GM18909 (cell line): ENCODE data around the gene PTPN20.

Source experiments
- ATAC-seq: cut with Tn5 transposase; IDR thresholded peaks from one replicate; pipeline ENCODE4 v1.9.1; 2021; ENCODE audit warnings: mild to moderate bottlenecking; ENCODE audit not compliant: unreplicated experiment, poor library complexity

The PTPN20 gene

GRCh38 chr10:47044741-47045140 lies 133.5 kb downstream of the PTPN20 start:
- no peak for ATAC-seq

- no peak for ATAC-seq
Measured at GRCh38 chr10:47045331-47045861, 134.2 kb downstream of the PTPN20 start.

- ATAC-seq: no peak
Measured at GRCh38 chr10:47046321-47047126, 135.3 kb downstream of the PTPN20 start.

- ATAC-seq: no peak
Measured at GRCh38 chr10:47047127-47047504, 135.9 kb downstream of the PTPN20 start.

DNA sequence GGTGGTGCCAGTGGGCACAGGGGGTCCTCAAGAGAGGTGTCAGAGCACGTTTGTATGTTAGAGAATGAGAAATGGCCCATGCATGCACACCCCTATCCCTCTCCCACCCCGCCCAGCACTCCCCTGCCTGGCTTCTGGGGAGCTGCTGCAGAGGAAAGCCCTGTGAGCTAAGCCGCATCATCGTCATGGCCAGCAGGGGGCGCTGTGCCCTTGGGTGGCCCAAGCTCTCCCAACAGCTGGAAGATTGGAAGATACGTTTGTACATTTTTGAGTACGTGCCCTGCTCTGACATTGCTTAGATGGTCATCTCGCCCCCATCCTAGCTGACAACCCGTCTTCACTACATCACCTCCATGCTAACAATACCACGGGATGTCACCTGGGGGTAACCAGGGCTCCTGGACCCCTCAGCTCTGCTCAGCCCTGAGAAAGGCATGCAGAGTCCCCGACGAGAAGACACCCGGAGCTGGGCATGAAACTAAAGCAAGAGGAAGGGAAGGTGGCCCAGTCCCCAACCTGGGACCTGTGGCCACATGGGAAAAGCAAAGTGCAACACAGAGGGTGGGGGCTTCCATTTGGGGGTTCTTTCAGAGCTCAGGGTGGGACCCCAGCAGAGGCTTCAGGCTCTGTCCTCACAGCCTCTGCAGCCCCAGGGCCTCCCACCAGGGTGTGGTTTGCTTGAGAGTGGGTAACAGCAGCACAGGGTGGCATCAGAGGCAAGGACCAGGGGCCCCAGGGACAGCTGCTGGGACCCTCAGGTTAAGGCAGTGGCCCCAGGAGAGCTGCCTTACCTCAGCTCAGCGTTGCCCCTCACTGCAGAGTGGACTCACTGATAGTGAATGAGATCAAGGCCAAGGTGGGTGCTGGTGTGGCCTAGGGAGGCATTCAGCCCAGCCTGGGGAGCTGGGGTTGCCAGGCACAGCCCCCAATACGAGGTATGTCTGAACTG lies 136.6 kb downstream of the PTPN20 start:
- no peak for ATAC-seq

- no peak for ATAC-seq
Measured at GRCh38 chr10:47048526-47048905, 137.3 kb downstream of the PTPN20 start.

DNA sequence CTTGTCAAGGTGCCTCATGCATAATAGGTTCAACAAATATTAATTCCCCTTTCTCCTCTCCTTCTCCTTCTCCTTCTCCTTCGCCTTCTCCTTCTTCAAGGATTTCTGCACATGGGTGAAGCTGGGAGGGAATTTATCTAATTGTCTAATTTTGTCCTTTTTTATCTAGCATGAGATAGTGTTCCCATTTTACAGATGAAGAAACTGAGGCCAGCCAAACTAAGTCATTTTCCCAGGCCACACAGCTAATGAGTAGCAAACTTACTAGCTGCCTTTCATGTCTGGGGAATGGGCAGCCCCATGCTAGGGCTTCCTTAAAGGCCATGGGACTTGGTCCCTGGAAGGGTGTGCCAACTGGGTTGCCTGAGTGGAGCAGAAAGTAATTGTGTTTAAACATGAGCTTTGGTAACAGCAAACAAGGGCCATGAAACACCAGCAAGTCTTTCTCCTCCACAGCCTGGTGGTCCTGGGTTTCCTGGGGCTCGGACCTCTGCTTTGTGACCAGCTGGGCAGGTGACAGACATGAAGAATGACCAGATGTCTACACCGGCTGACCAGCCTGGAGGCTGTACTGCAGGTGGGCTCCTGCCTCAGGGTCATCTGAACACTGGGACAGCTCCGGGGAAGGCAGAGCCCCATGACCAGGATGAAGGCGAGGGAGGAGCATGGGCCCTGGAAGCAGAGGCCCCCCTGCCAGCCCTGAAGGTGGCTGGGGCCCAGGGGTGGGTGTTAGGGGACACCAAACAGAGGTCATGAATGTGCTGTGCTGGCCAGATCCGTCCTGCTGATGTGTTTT lies 138.0 kb downstream of the PTPN20 start:
- no peak for ATAC-seq

DNA sequence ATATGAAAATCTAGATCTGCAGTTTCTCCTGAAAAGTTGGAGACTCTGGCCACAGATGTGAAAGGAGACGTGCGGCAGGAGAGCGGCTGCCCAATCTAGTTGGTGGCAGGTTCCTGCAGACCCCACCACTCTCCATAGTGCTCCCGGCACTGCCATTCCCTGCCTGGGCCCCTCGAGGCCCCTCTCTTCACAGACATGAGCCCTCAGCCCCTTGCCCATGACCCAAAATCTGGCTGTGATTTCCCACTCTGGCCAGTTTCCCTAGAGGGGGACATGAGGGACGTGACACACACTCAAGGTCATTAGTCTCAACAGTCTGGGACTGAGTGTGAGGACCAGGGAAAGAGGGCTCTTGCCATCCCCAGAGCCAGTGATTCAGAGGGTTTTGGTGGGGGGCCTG lies 138.7 kb downstream of the PTPN20 start:
- no peak for ATAC-seq

- no peak for ATAC-seq
Measured at GRCh38 chr10:47050618-47051455, 139.6 kb downstream of the PTPN20 start.

DNA sequence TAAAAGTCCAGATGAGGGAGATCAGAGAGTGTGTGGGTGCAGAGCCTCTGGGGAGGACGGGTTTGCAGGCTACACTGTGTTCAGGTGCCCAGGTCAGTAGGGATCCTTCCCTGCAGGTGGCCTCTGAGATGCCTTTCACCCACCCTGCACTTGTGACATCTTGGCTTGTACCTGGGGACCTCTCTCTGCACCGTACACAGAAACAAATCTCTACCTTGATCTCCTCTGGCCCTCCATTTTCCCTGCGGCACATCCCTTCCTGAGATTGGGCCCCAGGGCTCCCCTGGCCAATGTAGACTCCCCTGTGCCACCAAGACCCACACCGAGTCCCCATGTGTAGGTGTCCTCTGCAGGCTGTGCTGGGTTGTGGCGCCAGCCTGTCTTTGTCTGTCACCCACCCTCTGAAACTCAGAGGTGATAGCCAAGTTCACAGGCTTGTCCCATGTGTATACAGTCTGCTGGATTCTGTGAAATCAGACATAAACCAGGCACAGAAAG lies 140.6 kb downstream of the PTPN20 start:
- ATAC-seq: no peak
